ENCODE results near the gene FOSL1. TPM values are rescaled to one million over a fixed set of nuclear protein-coding genes. Genes with fewer than 3 reads are reported as not detected.

Gene FOSL1
- total RNA-seq, 1 experiment from 2014 or later = 20.5 TPM

- CTCF ChIA-PET = interaction anchor here (0.5 to 16.6 kb wide), 7 partner anchors 8 to 181 kb away, joined by 3 to 539 read pairs (median 4); partner anchors contain the start of genes CCDC85B, CFL1, FIBP and MUS81
- POLR2A ChIA-PET = interaction anchor here (0.7 to 3.1 kb wide), 4 partner anchors 8 to 25 kb away, joined by 3 to 19 read pairs (median 4); partner anchors contain the start of genes CFL1, FIBP and MUS81
- TF ChIP-seq ZMAT4 (CRISPR knock-in tag; IDR thresholded peaks at IDR 0.05) (peak; percentile 13; the same call in 1 of the 2 replicates), ZNF416 (CRISPR knock-in tag; IDR thresholded peaks at IDR 0.05) (no peak), MYBL2 (CRISPR knock-in tag; IDR thresholded peaks at IDR 0.05) (0 out of 2 replicates have a peak, but pooled peaks have one; percentile 14)
- DNase-seq (ENCODE audit: low spot score) = peak; percentile 74
- H3K4me1 Mint-ChIP-seq = peaks cover 11% of the 10 kb centered on the region
- H3K4me3 Mint-ChIP-seq = peak overlapping the region; percentile 88
- peak; percentile 44 for ATAC-seq
- H3K27me3 Mint-ChIP-seq (ENCODE audit: low read depth) = peaks cover 42% of the 10 kb centered on the region
- no peaks in the 10 kb centered on the region for H3K9me3 Mint-ChIP-seq
- H3K36me3 Mint-ChIP-seq = peaks cover 20% of the 10 kb centered on the region
- H3K27ac Mint-ChIP-seq = peak overlapping the region; percentile 44
These were observed 32.7 kb downstream of the FOSL1 start for GRCh38 chr11:65867284-65868071.

GRCh38 chr11:65866509-65867283, 33.5 kb downstream of the FOSL1 start:
- ChIA-PET CTCF (interaction anchor here (0.5 to 16.6 kb wide), 5 partner anchors 14 to 181 kb away, joined by 3 to 539 read pairs (median 4); partner anchors contain the start of genes CCDC85B and FIBP), POLR2A (interaction anchor here (0.5 to 1.1 kb wide), 3 partner anchors 13 to 701 kb away, joined by 3 to 4 read pairs (median 3); partner anchors contain the start of gene FIBP)
- Mint-ChIP-seq H3K27me3 (ENCODE audit: low read depth) (peaks cover 37% of the 10 kb centered on the region), H3K4me1 (peaks cover 12% of the 10 kb centered on the region), H3K36me3 (peaks cover 20% of the 10 kb centered on the region), H3K27ac (peak overlapping the region; percentile 34; the same call in 1 of the 2 replicates), H3K9me3 (no peaks in the 10 kb centered on the region), H3K4me3 (peak overlapping the region; percentile 88; the same call in 1 of the 2 replicates)
- DNase-seq (ENCODE audit: low spot score) (no peak), ATAC-seq (no peak)
- TF ChIP-seq CTCF (IDR thresholded peaks at IDR 0.05) = no peak
- TF ChIP-seq ZNF232 (CRISPR knock-in tag; IDR thresholded peaks at IDR 0.05) = no peak
- no peak for TF ChIP-seq CREB1 (CRISPR knock-in tag; IDR thresholded peaks at IDR 0.05)
- TF ChIP-seq FOXJ3 (CRISPR knock-in tag; IDR thresholded peaks at IDR 0.05; ENCODE audit: borderline replicate concordance) = no peak
- no peak for TF ChIP-seq FOXP4 (CRISPR knock-in tag; IDR thresholded peaks at IDR 0.05)
- TF ChIP-seq HMGXB4 (CRISPR knock-in tag; IDR thresholded peaks at IDR 0.05) = no peak
- TF ChIP-seq ELF4 (CRISPR knock-in tag; IDR thresholded peaks at IDR 0.05; ENCODE audit: low read depth) = no peak
- no peak for TF ChIP-seq PREB (CRISPR knock-in tag; IDR thresholded peaks at IDR 0.05; ENCODE audit: borderline replicate concordance)
- TF ChIP-seq E2F4 (CRISPR knock-in tag; IDR thresholded peaks at IDR 0.05; ENCODE audit: borderline replicate concordance, low read depth) = no peak
- TF ChIP-seq ZNF263 (CRISPR knock-in tag; IDR thresholded peaks at IDR 0.05; ENCODE audit: low read depth) = no peak
- TF ChIP-seq E2F1 (CRISPR knock-in tag; IDR thresholded peaks at IDR 0.05) = no peak
